Gastrocnemius medialis (tissue), 4 donors: ENCODE results near the gene WDR86.

Source experiments
- POLR2A ChIP-seq, 2 donors: fragments of 450-650 bp; IDR thresholded peaks; one replicate each; pipeline ENCODE4 v1.6.1; 2017; ENCODE audit warnings: antibody characterized with exemption in 2 of 2, mild to moderate bottlenecking in 2 of 2, moderate library complexity in 2 of 2
- TF ChIP-seq, protein P1 (sequence below), 5 experiments: fragments of 450-650 bp in 3 of 5; fragments of 200-600 bp in 2 of 5; sonication (generic) in 2 of 5; IDR thresholded peaks in 4 of 5; conservative IDR thresholded peaks in 1 of 5; 1 replicate in 4 of 5; 2 replicates in 1 of 5; pipeline ENCODE4 v1.5.1; 2016 to 2019; ENCODE audit warnings: antibody characterized with exemption in 5 of 5, mild to moderate bottlenecking in 3 of 5, moderate library complexity in 3 of 5

DNA sequence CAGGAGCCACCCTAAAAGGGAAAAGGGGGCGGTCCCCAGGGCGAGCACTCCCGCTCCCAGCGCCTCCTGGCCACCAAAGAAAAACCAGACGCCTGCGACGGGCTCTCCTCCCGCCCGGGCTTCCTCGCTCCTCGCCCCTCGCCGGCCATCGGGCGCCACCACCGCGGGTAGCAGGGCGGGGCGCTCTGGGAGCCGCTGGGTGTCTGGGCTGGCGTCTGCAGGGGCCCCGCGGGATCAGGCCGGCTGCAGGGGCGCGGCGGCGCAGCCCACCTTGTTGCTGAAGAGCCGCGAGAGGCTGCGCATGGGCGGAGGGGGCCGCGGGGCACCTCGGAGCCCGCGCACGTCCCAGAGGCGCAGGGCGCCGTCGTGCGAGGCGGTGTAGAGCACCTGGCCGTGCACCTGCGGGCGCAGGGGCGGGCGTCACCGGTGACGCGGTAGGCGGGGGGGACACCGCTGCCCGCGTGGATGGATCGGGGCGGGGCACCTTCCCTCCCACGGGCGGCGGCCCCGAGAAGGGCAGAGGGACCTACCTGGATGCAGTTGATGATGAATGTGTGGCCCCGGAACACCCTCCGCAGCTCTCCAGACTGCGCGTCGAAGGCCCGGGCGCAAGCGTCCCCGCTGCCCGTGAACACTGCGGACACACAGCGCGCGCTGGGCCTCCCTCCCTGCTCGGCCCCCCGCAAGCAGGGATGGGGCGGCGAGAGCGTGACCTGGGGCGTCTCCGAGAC lies 28.3 kb downstream of the WDR86 start:
- TF ChIP-seq, protein P1, sequence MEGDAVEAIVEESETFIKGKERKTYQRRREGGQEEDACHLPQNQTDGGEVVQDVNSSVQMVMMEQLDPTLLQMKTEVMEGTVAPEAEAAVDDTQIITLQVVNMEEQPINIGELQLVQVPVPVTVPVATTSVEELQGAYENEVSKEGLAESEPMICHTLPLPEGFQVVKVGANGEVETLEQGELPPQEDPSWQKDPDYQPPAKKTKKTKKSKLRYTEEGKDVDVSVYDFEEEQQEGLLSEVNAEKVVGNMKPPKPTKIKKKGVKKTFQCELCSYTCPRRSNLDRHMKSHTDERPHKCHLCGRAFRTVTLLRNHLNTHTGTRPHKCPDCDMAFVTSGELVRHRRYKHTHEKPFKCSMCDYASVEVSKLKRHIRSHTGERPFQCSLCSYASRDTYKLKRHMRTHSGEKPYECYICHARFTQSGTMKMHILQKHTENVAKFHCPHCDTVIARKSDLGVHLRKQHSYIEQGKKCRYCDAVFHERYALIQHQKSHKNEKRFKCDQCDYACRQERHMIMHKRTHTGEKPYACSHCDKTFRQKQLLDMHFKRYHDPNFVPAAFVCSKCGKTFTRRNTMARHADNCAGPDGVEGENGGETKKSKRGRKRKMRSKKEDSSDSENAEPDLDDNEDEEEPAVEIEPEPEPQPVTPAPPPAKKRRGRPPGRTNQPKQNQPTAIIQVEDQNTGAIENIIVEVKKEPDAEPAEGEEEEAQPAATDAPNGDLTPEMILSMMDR (IDR thresholded peaks at IDR 0.05 in 4 of 5, conservative IDR thresholded peaks at IDR 0.05 in 1 of 5), result no peak
- TF ChIP-seq POLR2A (IDR thresholded peaks at IDR 0.05), result no peak
